Panc1 (cell line): Measurements from ENCODE around the gene CUL4A.

Experiments used
- POLR2AphosphoS5 ChIP-seq: IDR thresholded peaks from 2 replicates; pipeline ENCODE4 v1.6.1; 2012; ENCODE audit warnings: mild to moderate bottlenecking, low read depth, low read length, moderate library complexity
- TF ChIP-seq, protein P1 (sequence below): fragments of 450-650 bp; IDR thresholded peaks from 2 replicates; pipeline ENCODE4 v1.5.1; 2017; ENCODE audit warnings: mild to moderate bottlenecking

DNA sequence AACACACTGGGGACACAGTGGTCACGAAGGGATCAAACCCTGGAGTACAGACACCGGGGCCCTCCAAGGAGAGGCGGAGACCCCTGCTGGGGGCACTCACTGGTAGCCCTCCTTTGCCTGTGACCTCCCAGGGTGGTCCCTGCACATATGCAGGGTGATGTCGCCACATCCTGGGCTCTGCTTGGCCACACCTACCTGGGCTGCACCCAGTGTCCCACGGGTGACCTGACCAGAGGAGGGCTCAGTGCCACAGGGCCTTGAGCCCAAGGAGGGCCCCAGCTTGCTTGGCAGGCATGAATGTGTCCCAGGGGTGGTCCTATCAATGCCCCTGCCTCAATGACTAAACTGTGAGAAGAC lies 5.1 kb upstream of the CUL4A start:
- TF ChIP-seq, protein P1, sequence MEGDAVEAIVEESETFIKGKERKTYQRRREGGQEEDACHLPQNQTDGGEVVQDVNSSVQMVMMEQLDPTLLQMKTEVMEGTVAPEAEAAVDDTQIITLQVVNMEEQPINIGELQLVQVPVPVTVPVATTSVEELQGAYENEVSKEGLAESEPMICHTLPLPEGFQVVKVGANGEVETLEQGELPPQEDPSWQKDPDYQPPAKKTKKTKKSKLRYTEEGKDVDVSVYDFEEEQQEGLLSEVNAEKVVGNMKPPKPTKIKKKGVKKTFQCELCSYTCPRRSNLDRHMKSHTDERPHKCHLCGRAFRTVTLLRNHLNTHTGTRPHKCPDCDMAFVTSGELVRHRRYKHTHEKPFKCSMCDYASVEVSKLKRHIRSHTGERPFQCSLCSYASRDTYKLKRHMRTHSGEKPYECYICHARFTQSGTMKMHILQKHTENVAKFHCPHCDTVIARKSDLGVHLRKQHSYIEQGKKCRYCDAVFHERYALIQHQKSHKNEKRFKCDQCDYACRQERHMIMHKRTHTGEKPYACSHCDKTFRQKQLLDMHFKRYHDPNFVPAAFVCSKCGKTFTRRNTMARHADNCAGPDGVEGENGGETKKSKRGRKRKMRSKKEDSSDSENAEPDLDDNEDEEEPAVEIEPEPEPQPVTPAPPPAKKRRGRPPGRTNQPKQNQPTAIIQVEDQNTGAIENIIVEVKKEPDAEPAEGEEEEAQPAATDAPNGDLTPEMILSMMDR = no peak
- no peak for TF ChIP-seq POLR2AphosphoS5
